OCI-LY7 (cell line): ENCODE results near the gene JPT1. TPM values are rescaled to one million over a fixed set of nuclear protein-coding genes. Genes with fewer than 3 reads are reported as not detected.

ENCODE experiments used
- BruUV-seq: library from RNA; stranded (reverse); fragments of 400-500 nt; replicated peaks from 2 replicates; lab custom pipeline; 2021; lab: Mats Ljungman, UMichigan
- CTCF ChIA-PET: fragments of 300-600 bp; sonication (Branson Sonifier 250); formaldehyde crosslinking; loops from one replicate; lab custom pipeline; 2022; ENCODE audit warnings: antibody characterized with exemption; ENCODE audit not compliant: unreplicated experiment; lab: Charles Lee
- POLR2A ChIA-PET: fragments of 300-600 bp; sonication (Branson Sonifier 250); formaldehyde crosslinking; loops from one replicate; lab custom pipeline; 2022; ENCODE audit warnings: antibody characterized with exemption; lab: Charles Lee
- DNase-seq: peaks from one replicate; pipeline ENCODE4 v3.0.0-alpha.2; 2015; ENCODE audit warnings: low spot score
- H2AFZ ChIP-seq: fragments of 200-600 bp; sonication (generic), shearing (Covaris generic); 2 replicates; pipeline ENCODE4 v1.6.1; 2014; ENCODE audit warnings: mild to moderate bottlenecking, antibody characterized with exemption, low read length, moderate library complexity
- H3K27ac ChIP-seq: fragments of 200-600 bp; sonication (generic); 2 replicates; pipeline ENCODE4 v1.5.1; 2014; ENCODE audit warnings: mixed run types, low read depth, mild to moderate bottlenecking, moderate library complexity, low read length, inconsistent platforms; ENCODE audit not compliant: poor library complexity, severe bottlenecking
- H3K36me3 ChIP-seq: fragments of 200-600 bp; sonication (generic); 2 replicates; pipeline ENCODE4 v1.6.1; 2014; ENCODE audit warnings: mild to moderate bottlenecking, antibody characterized with exemption, low read length, moderate library complexity, mixed read lengths; ENCODE audit not compliant: insufficient read depth
- H3K4me1 ChIP-seq: fragments of 200-600 bp; sonication (generic); 2 replicates; pipeline ENCODE4 v1.5.1; 2014; ENCODE audit warnings: mild to moderate bottlenecking, low read length; ENCODE audit not compliant: insufficient read depth, poor library complexity, severe bottlenecking
- H3K4me2 ChIP-seq: fragments of 200-600 bp; sonication (generic); 2 replicates; pipeline ENCODE4 v1.6.1; 2014; ENCODE audit warnings: mild to moderate bottlenecking, low read length
- H3K4me3 ChIP-seq: fragments of 200-600 bp; sonication (generic); 2 replicates; pipeline ENCODE4 v1.5.1; 2014; ENCODE audit warnings: mild to moderate bottlenecking, low read depth, low read length; ENCODE audit not compliant: poor library complexity, severe bottlenecking
- H3K79me2 ChIP-seq: fragments of 200-600 bp; sonication (generic); 2 replicates; pipeline ENCODE4 v1.6.1; 2016; ENCODE audit warnings: low read depth, mild to moderate bottlenecking, low read length, moderate library complexity, mixed read lengths; ENCODE audit not compliant: insufficient read depth
- H3K9me2 ChIP-seq: fragments of 200-600 bp; sonication (generic); 2 replicates; pipeline ENCODE4 v1.6.1; 2016; ENCODE audit warnings: mild to moderate bottlenecking, low read length, mixed read lengths; ENCODE audit not compliant: insufficient read depth
- H3K9me3 ChIP-seq: fragments of 200-600 bp; sonication (generic); 2 replicates; pipeline ENCODE4 v1.6.1; 2014; ENCODE audit warnings: mild to moderate bottlenecking, mixed run types, low read length, mixed read lengths
- H4K20me1 ChIP-seq: fragments of 200-600 bp; sonication (generic); 2 replicates; pipeline ENCODE4 v1.6.1; 2014; ENCODE audit warnings: mild to moderate bottlenecking, antibody characterized with exemption, low read length, moderate library complexity, mixed read lengths; ENCODE audit not compliant: insufficient read depth
- EZH2phosphoT487 ChIP-seq: fragments of 200-600 bp; sonication (generic); IDR thresholded peaks from 2 replicates; pipeline ENCODE4 v1.6.1; 2018; ENCODE audit warnings: low read depth, borderline replicate concordance, mild to moderate bottlenecking, mixed run types, antibody characterized with exemption, low read length, moderate library complexity, mixed read lengths
- intact Hi-C: fragments of 100-400 bp; cut with micrococcal nuclease; formaldehyde crosslinking; loops from one replicate; pipeline ENCODE4 v1.10.0; 2022; ENCODE audit not compliant: unreplicated experiment
- total RNA-seq, 2 experiments: library from RNA; depleted of rRNA in 1 of 2; stranded (reverse); fragments of >200 nt in 1 of 2; shearing (Covaris generic) in 1 of 2; gene quantifications; 2 replicates each; pipeline ENCODE4 v1.2.3, GENCODE V29; 2014 to 2022
- TF ChIP-seq, protein P1 (sequence below): fragments of 200-600 bp; sonication (generic); conservative IDR thresholded peaks from 2 replicates; pipeline ENCODE4 v1.5.1; 2014; ENCODE audit warnings: mild to moderate bottlenecking, antibody characterized with exemption, low read length, moderate library complexity, mixed read lengths

Gene JPT1
- total RNA-seq, 2 experiments from 2014 or later, result 121 to 251 TPM

GRCh38 chr17:75099881-75100595, 54.3 kb downstream of the JPT1 start:
- TF ChIP-seq, protein P1, sequence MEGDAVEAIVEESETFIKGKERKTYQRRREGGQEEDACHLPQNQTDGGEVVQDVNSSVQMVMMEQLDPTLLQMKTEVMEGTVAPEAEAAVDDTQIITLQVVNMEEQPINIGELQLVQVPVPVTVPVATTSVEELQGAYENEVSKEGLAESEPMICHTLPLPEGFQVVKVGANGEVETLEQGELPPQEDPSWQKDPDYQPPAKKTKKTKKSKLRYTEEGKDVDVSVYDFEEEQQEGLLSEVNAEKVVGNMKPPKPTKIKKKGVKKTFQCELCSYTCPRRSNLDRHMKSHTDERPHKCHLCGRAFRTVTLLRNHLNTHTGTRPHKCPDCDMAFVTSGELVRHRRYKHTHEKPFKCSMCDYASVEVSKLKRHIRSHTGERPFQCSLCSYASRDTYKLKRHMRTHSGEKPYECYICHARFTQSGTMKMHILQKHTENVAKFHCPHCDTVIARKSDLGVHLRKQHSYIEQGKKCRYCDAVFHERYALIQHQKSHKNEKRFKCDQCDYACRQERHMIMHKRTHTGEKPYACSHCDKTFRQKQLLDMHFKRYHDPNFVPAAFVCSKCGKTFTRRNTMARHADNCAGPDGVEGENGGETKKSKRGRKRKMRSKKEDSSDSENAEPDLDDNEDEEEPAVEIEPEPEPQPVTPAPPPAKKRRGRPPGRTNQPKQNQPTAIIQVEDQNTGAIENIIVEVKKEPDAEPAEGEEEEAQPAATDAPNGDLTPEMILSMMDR, result no peak
- TF ChIP-seq EZH2phosphoT487, result no peak
- ChIA-PET POLR2A (no interaction called here), CTCF (no interaction called here)
- Histone ChIP-seq H3K9me3 (no peaks in the 10 kb centered on the region), H3K4me2 (no peak overlapping the region), H3K27ac (no peak overlapping the region), H3K36me3 (no peaks in the 10 kb centered on the region), H3K79me2 (no peaks in the 10 kb centered on the region), H3K4me3 (no peak overlapping the region), H4K20me1 (no peaks in the 10 kb centered on the region), H3K9me2 (no peaks in the 10 kb centered on the region), H3K4me1 (peaks cover 17% of the 10 kb centered on the region), H2AFZ (no peak overlapping the region)
- intact Hi-C loops, result no loop called here
- BruUV-seq, result no TSS peak
- DNase-seq, result no peak

- Histone ChIP-seq H3K9me2 (no peaks in the 10 kb centered on the region), H3K4me2 (no peak overlapping the region), H3K9me3 (no peaks in the 10 kb centered on the region), H3K27ac (no peak overlapping the region), H3K79me2 (no peaks in the 10 kb centered on the region), H4K20me1 (no peaks in the 10 kb centered on the region), H3K36me3 (no peaks in the 10 kb centered on the region), H2AFZ (no peak overlapping the region), H3K4me1 (peaks cover 17% of the 10 kb centered on the region), H3K4me3 (no peak overlapping the region)
- intact Hi-C loops, result no loop called here
- BruUV-seq, result no TSS peak
- no peak for DNase-seq
- ChIA-PET POLR2A (no interaction called here), CTCF (interaction anchor here (0.6 kb wide), 1 partner anchor 138 kb away, joined by 3 read pairs; no protein-coding TSS in a partner anchor)
- TF ChIP-seq EZH2phosphoT487, result no peak
- TF ChIP-seq, protein P1, result no peak
Measured at GRCh38 chr17:75098861-75099260, 55.5 kb downstream of the JPT1 start.

GRCh38 chr17:75097865-75098264, 56.4 kb downstream of the JPT1 start:
- Histone ChIP-seq H3K9me2 (no peaks in the 10 kb centered on the region), H3K9me3 (no peaks in the 10 kb centered on the region), H3K4me3 (no peak overlapping the region), H3K36me3 (no peaks in the 10 kb centered on the region), H3K4me1 (peaks cover 17% of the 10 kb centered on the region), H2AFZ (no peak overlapping the region), H3K27ac (no peak overlapping the region), H3K4me2 (no peak overlapping the region), H3K79me2 (no peaks in the 10 kb centered on the region), H4K20me1 (no peaks in the 10 kb centered on the region)
- DNase-seq, result no peak
- intact Hi-C loops, result no loop called here
- TF ChIP-seq, protein P1, result no peak
- TF ChIP-seq EZH2phosphoT487, result no peak
- ChIA-PET POLR2A (interaction anchor here (0.5 kb wide), 1 partner anchor 101 kb away, joined by 3 read pairs; no protein-coding TSS in a partner anchor), CTCF (no interaction called here)
- no TSS peak for BruUV-seq
